Measurements from ENCODE around the gene NLRP3. TPM values are rescaled to one million over a fixed set of nuclear protein-coding genes. Genes with fewer than 3 reads are reported as not detected.

The NLRP3 gene
- total and polyA plus RNA-seq, 2 donors from 2014 or later, result 4.0 TPM; not detected in 1

- peaks cover 0 to 5% (median 3%) of the 10 kb centered on the region in 3 donors for H3K9me3 ChIP-seq (ENCODE audit: control insufficient read depth in 2 of 3, insufficient read depth in 1 of 3, low read length in 3 of 3)
- H3K27ac ChIP-seq (ENCODE audit: low read depth in 2 of 2, low read length in 2 of 2), result no peak overlapping the region
- DNase-seq (no peak), FAIRE-seq (no peak)
- no peaks in the 10 kb centered on the region for H3K27me3 ChIP-seq (ENCODE audit: control insufficient read depth, insufficient read depth, low read length)
- H3K4me3 ChIP-seq (ENCODE audit: low read length in 3 of 3), result no peak overlapping the region
- no peak overlapping the region for H3K9ac ChIP-seq (ENCODE audit: low read length in 3 of 3)
- H3K36me3 ChIP-seq (ENCODE audit: control insufficient read depth in 2 of 3, insufficient read depth in 3 of 3, low read length in 3 of 3), result no peaks in the 10 kb centered on the region
- intact Hi-C loops (cut with DNase I), result no loop called here
- TF ChIP-seq, protein P1, sequence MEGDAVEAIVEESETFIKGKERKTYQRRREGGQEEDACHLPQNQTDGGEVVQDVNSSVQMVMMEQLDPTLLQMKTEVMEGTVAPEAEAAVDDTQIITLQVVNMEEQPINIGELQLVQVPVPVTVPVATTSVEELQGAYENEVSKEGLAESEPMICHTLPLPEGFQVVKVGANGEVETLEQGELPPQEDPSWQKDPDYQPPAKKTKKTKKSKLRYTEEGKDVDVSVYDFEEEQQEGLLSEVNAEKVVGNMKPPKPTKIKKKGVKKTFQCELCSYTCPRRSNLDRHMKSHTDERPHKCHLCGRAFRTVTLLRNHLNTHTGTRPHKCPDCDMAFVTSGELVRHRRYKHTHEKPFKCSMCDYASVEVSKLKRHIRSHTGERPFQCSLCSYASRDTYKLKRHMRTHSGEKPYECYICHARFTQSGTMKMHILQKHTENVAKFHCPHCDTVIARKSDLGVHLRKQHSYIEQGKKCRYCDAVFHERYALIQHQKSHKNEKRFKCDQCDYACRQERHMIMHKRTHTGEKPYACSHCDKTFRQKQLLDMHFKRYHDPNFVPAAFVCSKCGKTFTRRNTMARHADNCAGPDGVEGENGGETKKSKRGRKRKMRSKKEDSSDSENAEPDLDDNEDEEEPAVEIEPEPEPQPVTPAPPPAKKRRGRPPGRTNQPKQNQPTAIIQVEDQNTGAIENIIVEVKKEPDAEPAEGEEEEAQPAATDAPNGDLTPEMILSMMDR (IDR thresholded peaks at IDR 0.05; ENCODE audit: borderline replicate concordance, extremely low read depth, insufficient read depth), result no peak
- no peaks in the 10 kb centered on the region for H3K4me1 ChIP-seq (ENCODE audit: control insufficient read depth in 2 of 3, insufficient read depth in 2 of 3, low read depth in 1 of 3, low read length in 3 of 3)
These were observed 26.2 kb downstream of the NLRP3 start for GRCh38 chr1:247442164-247442563.

DNA sequence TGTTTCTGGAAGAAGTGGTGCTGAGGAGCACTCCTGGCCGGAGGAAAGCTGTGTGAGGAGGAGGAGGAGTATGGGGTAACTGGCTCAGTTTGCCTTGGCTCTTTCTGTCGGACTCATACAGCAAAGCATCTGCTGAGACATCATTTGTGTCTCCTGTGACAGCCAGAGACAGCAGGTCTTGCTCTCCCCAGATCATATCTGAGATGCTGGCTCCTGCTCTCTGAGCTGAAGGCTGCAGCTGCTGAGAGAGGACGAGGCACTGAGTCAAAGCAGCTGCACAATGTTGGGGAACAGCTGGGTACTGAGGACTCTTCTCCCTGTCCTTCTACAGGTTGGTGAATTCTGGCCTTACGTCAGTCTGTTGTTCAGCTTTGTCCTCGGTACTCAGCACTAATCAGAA lies 27.7 kb downstream of the NLRP3 start:
- TF ChIP-seq, protein P1 (IDR thresholded peaks at IDR 0.05; ENCODE audit: borderline replicate concordance, extremely low read depth, insufficient read depth), result no peak
- DNase-seq (no peak), FAIRE-seq (no peak)
- Histone ChIP-seq H3K9me3 (ENCODE audit: control insufficient read depth in 2 of 3, insufficient read depth in 1 of 3, low read length in 3 of 3) (peaks cover 0 to 5% (median 3%) of the 10 kb centered on the region in 3 donors), H3K9ac (ENCODE audit: low read length in 3 of 3) (no peak overlapping the region), H3K4me3 (ENCODE audit: low read length in 3 of 3) (no peak overlapping the region), H3K27me3 (ENCODE audit: control insufficient read depth, insufficient read depth, low read length) (no peaks in the 10 kb centered on the region), H3K4me1 (ENCODE audit: control insufficient read depth in 2 of 3, insufficient read depth in 2 of 3, low read depth in 1 of 3, low read length in 3 of 3) (no peaks in the 10 kb centered on the region), H3K27ac (ENCODE audit: low read depth in 2 of 2, low read length in 2 of 2) (no peak overlapping the region), H3K36me3 (ENCODE audit: control insufficient read depth in 2 of 3, insufficient read depth in 3 of 3, low read length in 3 of 3) (no peaks in the 10 kb centered on the region)
- intact Hi-C loops (cut with DNase I), result no loop called here

GRCh38 chr1:247444571-247444970 lies 28.6 kb downstream of the NLRP3 start:
- no peaks in the 10 kb centered on the region for H3K36me3 ChIP-seq (ENCODE audit: control insufficient read depth in 2 of 3, insufficient read depth in 3 of 3, low read length in 3 of 3)
- H3K9me3 ChIP-seq (ENCODE audit: control insufficient read depth in 2 of 3, insufficient read depth in 1 of 3, low read length in 3 of 3), result peaks cover 0 to 5% (median 3%) of the 10 kb centered on the region in 3 donors
- DNase-seq, result no peak
- intact Hi-C loops (cut with DNase I), result no loop called here
- H3K27me3 ChIP-seq (ENCODE audit: control insufficient read depth, insufficient read depth, low read length), result no peaks in the 10 kb centered on the region
- H3K4me3 ChIP-seq (ENCODE audit: low read length in 3 of 3), result no peak overlapping the region
- no peak for FAIRE-seq
- H3K4me1 ChIP-seq (ENCODE audit: control insufficient read depth in 2 of 3, insufficient read depth in 2 of 3, low read depth in 1 of 3, low read length in 3 of 3), result no peaks in the 10 kb centered on the region
- H3K9ac ChIP-seq (ENCODE audit: low read length in 3 of 3), result no peak overlapping the region
- no peak overlapping the region for H3K27ac ChIP-seq (ENCODE audit: low read depth in 2 of 2, low read length in 2 of 2)
- TF ChIP-seq, protein P1 (IDR thresholded peaks at IDR 0.05; ENCODE audit: borderline replicate concordance, extremely low read depth, insufficient read depth), result no peak
